ENCODE data around the gene MRPL10.

DNA sequence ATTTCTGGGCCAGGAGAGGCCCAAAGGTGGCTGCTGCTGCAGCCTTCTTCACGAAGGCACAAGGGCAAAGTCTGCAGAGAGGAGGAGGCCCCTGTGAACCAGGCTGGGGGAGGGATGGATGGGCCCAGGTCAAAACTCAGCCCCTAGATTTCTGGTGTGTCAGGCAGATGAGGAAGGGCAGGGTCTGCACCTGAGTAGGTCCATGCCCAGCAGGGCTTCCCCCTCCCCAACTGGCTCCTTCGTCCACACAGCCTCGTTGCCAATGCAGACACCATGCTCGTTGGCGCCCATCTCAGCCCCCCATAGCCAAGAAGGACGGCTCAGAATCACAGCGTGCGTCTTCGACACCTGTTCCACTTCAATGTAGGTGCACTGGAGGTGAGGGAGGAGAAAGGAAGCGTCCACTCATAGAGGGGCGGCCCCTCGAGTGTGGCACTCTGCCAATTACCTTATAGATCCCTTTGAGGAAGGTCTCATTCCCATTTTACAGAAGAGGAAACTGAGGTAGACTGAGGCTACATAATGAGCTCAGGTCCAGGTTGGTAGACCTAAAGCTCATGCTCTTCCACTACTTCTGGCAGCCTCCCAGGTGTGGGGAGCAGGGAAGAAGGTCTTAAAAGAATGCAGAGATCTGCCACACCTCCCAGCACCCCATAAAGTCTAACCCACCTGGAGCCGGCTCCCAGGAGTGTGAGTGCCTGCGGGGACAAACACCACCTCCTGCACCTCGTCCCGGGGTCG is 8.8 kb upstream of the MRPL10 start:
- TF ChIP-seq, protein P1, sequence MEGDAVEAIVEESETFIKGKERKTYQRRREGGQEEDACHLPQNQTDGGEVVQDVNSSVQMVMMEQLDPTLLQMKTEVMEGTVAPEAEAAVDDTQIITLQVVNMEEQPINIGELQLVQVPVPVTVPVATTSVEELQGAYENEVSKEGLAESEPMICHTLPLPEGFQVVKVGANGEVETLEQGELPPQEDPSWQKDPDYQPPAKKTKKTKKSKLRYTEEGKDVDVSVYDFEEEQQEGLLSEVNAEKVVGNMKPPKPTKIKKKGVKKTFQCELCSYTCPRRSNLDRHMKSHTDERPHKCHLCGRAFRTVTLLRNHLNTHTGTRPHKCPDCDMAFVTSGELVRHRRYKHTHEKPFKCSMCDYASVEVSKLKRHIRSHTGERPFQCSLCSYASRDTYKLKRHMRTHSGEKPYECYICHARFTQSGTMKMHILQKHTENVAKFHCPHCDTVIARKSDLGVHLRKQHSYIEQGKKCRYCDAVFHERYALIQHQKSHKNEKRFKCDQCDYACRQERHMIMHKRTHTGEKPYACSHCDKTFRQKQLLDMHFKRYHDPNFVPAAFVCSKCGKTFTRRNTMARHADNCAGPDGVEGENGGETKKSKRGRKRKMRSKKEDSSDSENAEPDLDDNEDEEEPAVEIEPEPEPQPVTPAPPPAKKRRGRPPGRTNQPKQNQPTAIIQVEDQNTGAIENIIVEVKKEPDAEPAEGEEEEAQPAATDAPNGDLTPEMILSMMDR (IDR thresholded peaks at IDR 0.05; ENCODE audit: low read length), result no peak
- TF ChIP-seq EZH2phosphoT487 (IDR thresholded peaks at IDR 0.05; ENCODE audit: low read length), result no peak

Measured in MM.1S (cell line).